HG03457 (cell line): ENCODE measurements around the gene NTRK3.

Experiments
- ATAC-seq: cut with Tn5 transposase; IDR thresholded peaks from one replicate; pipeline ENCODE4 v1.9.1; 2021; ENCODE audit warnings: moderate number of reproducible peaks; ENCODE audit not compliant: unreplicated experiment

The NTRK3 gene

DNA sequence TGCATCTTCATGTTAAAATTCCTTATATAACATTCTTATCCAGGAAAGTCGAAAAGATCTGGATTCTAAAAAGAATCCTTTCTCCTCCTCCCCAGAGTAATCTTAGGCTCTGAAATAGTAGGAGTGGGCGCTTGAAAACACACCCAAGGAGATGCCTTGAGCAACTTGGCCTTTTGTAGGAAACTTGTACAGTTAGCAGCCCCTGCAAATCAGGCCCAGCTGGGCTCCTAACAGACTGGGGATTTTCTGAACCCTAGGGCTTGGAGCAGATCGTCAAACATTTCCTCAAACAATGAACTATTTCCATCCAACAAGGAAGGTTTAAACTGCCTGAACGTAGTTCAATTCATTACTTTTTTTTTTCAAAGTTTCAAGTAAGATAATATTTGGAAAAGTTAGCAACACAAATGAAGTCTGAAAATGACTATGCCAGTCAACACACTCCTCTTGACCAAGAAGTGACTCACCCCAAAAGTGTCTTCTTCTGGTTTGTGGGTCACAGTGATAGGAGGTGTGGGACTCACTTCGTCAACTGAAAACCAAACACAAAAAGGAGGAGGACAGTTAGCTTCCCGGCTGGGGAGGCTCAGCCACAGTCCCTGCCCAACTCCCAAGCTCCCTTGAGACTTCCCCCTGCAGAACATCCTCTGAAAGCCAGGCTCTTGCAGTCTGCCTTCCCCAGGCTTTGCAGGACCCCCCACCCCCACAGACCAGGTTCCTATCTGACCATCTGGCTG lies 129.7 kb downstream of the NTRK3 start:
- no peak for ATAC-seq

DNA sequence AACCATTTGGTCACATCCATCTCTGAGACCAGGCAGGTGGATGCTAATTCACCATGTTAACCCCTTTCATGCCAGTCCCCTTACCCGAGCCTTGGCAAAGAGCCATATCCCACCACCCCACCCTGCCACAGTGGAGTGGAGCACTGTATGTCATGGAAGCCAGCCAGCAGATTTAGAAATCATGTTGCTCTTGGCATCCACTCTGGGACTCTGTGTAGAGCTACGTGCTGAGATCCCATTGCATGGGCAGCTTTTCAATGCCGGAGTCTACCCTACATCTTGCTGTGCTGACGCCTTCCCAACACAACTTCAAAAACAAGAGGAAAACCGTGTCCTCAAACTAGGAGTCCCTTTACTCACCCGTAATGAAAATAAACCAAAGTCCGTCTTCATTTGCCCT lies 131.0 kb downstream of the NTRK3 start:
- ATAC-seq = no peak

DNA sequence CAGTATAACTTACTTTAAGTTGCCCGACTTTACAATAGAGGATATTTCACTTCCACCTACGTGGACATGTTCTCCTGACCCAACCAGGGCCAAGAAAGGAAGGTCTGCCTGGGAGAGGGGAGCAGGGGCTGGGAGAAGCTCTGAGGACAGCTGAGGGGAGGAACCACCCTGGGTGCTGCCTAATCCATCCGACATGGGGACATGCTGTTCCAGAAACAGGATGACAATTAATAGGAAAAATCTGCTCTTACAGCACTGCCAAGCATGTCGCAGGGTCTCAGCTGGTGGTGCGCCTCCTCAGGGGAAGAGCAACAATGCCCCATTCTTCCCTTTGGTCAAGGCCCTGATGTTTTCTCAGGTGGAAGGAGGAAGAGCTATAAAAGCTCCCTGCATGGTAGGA lies 132.3 kb downstream of the NTRK3 start:
- ATAC-seq = no peak

DNA sequence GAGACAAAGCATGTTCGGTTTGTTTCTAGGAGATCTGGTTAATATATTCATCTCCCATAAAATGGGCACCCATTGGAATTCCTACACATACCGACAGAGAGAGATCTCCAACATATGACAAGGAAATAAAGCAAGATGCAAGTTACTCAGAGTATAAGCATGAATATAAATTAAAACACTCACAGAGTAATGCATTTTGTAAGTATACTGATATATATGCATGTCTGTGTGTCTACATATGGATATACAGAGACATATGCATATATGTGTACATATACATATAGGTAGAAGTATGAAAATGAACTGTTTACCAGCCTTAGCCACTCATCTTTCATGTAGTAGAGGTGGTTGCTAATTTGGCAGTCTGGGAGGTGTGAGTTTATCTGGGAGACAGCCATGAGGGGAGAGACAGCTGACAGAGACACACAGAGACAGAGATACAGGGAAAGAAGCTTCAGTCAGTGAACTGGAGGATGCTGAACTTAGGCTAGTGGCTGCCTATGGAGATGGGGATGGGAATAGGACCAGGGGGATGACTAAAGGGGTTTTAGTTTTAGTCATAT lies 134.5 kb downstream of the NTRK3 start:
- no peak for ATAC-seq

DNA sequence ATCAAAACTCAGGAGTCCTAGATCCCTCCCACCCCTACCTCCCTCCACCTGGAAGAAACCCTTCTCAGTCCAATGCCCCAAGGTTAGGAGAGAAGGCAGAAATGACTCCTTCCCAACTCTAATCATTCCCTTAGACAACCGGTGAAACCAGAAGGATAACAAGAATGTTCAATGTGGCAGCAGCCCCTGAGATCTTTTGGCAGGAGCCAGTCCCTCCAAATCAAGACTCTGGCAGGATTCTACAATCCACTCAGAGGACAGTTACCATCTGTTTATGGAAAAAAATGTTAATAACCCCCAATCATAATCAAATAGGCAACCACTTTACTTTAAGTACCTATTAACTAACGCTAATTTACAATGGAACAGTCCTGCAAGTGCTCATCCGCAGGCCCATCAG lies 136.5 kb downstream of the NTRK3 start:
- ATAC-seq = no peak

DNA sequence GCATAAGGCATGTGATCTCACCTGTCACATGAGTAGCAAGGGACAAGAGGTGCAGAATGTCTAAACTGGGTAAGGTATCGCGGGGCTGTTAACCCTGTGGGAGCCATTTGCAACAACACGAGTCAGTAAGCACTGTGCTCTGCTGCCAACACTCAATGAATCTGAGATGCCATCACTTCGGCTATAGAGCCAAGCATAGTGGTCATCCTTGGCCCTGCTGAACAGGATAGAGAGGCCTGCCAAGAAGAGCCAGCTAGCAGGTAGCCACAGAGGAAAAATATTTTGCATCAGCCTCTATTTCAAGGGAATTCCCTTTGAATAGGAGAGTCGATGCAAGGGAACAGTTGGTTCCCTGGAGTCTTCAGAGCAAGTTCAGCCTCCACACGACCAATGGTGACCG lies 137.8 kb downstream of the NTRK3 start:
- no peak for ATAC-seq

DNA sequence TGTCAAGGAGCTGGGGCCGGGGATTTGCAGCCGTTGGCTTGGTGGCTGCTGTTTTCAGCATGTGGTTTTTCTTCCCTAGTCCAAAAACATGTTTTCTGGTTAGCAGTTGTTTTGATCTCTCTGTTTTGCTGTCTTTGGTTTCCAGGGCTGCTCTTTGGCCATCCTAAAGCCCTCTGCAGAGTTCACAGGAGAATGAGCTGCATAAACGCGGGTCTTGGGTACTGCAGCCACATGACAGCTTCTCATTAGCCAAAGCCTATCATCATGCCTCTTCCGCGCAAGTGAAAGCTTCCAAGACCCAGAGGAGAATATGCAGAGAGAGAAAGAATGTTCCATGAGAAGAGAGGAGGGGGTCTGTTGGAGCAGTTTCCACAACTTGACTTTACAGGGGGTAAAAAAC lies 138.5 kb downstream of the NTRK3 start:
- ATAC-seq = no peak

DNA sequence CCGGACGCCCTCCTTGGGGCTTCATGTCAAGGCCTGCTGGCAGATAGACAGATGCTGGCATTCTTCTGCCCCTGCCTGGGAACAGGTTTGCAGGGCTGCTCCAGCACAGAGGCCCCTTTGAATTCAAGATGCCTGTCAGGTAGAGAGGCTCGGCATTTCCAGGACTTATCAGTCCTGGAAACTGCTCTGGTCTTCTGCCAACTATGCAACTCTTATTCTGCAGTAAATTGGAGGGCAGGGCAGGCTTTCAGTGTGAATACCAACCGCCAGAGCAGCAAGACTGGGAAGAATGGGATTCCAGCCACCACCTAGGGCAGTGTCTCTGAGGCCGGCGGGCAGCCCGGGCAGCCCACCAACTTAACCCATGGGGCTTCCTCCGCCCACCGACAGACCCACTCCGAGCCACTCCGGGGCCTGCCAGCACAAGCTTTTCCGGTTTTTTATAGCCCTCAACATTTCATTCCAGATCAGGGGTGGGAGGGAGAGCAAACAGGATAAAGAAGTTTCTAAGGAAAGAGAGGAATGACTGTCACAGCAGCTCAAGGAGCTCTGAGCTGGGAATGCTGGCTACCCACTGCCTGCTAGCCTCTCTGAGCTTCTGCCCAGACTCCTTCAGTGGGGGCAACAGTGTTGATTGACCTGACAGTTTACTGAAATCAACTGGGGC lies 140.9 kb downstream of the NTRK3 start:
- no peak for ATAC-seq

DNA sequence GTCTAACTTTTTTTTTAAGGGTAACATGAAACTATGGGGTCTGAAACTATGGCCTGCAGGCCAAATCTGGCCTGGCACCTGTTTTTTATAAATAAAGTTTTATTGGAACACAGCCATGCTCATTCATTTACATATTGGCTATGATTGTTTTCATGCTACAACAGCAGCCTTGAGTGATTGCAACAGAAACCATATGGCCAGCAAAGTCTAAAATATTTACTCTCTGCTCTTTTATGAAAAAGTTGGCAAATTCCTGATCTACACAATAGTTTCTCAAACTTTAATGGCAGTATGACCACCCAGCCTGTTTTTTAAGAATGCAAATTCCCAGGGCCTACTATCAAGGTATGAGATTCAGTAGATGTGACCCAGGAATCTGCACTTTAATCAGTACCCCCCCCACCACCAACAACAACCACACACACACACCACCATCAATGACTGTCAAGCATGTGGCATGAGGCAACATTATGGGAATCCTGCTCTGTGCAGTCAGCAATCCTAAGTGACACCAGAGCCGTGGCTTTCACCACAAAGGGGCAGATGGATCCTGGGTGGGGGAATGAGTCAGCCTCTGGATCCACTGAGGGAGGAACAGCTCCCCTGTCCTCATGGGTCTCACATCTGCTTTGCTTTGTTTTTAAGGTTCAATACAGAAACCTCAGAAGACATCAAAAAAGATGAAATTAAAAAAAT lies 142.8 kb downstream of the NTRK3 start:
- no peak for ATAC-seq

DNA sequence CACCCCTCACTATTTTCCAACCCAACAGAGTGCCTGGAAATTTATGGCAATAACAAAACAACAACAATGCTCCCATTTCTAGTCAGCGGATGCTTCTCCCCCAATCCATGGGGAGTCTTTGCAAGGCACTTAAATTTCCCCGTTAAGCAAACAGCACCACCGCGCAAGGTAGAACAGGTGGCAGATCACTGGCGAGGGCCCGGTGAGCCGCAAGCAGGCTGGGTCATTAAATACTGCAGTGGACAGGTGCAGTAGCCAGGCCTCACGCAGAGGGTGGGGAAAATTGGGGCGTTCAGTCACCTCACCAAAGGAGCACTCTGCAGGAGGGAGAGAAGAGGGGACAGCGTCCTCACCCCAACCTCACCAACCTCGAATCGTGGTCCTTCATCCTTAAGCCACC lies 147.5 kb downstream of the NTRK3 start:
- ATAC-seq = no peak

DNA sequence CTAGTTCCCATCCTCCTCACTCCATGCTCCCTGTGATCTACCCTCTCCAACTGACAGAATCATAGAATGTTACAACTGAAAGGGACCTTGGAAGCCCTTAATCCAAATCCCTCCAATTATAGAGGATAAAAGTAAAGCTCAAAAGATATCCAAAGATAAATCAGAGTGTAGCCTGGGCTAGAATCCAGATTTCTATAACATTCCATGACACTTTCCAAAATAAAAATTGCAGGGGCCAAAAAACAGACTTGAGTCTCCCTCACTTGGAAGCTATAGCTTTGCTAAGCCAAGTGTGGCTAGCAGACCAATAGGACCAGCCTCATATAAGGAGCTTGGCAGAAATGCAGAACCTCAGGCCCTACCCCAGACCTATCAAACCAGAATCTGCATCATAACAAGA lies 148.1 kb downstream of the NTRK3 start:
- no peak for ATAC-seq

DNA sequence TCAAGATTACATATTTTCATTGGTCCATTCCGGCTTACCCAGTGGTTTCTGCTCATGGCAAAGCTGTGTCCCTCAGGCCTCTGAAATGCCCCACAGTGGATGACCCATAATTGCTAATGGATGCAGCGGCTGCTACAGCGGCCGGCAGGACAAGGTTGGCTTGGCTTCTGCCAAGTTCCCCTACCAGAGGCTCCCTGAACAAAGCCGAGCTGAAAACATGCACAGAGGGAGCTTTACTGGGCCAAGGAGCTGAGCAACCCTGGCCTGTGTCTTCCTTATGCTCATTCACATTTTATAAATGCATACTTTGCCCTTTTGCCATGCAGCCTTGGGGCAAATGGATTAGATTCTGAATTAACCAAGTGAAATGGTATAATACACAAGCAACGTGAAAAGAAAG lies 150.5 kb downstream of the NTRK3 start:
- no peak for ATAC-seq

DNA sequence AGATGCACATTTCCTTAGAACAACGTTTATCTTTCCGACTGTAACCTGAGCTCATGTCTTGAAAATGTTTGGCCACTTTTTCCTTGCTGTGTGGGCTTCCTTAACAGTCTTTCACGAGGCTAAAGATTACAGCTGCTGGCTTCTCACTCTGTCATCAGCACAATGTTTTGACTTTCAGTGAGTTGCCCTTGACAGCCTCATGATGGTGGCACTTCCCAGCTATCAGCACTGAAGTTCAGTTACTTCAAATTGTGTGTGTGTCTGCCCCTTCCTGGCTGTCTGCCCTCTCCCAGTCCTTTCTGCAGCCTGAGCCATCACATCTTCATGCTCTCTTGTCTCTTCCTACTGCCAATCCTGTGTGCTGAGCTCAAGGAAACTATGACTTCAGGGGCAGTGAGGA lies 152.2 kb downstream of the NTRK3 start:
- no peak for ATAC-seq

DNA sequence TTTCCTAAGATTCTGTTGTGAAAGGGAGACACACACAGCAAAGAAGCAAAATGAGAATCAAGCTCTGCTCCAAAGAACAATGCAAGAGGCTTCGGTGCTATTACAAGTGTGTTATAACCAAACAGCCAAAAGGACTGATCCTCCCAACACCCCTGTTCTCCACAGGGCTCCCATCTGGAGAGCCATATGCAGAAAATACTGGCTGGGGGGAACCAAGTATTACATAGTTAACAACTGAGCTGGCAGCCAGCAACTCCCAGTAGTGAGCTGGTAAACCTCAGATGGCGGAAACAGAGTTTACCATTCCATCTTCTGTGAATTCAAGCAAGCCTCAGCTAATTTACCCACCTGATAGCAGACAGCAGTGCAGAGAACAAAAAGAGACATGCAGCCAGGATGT lies 156.4 kb downstream of the NTRK3 start:
- no peak for ATAC-seq

DNA sequence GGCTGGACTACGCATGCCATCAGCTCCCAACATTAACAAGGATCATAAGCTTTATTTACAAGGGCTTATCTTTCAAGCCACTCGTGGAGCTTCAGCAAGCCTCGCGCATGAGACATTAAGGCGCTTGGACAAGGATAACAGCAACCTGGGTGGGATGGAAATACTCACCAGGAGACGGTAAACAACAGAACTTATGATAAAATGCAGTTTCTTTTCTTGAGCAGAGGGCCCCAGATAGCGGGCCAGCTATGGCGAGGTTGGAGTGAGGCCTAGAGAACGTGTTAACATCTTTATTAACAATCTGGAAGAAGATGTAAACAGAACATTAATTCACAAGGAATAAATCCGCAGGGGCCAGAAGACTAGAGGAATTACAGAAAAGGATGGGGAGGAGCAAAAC lies 158.2 kb downstream of the NTRK3 start:
- no peak for ATAC-seq

DNA sequence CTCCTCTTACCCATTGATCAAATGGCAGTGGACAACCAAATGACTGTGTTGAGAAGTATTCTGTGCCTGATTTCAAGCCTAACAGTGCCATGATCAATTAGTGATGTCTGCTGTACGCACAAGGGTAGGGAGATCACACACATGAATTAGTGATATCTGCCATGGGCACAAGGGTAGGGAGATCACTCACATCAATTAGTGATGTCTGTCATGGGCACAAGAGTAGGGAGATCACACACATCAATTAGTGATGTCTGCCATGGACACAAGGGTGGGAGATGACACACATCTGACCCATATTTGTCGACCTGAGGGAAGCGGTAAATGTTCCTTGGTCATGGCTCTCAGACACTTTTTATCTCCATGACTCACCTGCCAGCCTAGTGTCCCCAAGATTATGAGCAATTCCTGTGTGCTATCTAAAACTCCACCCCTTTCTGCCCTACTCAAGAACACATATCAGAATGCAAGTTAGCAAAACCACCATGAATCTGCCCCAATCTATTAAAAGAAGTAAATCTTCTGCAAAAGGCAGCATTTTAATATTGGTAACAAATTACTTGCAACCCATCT lies 165.0 kb downstream of the NTRK3 start:
- ATAC-seq = no peak

DNA sequence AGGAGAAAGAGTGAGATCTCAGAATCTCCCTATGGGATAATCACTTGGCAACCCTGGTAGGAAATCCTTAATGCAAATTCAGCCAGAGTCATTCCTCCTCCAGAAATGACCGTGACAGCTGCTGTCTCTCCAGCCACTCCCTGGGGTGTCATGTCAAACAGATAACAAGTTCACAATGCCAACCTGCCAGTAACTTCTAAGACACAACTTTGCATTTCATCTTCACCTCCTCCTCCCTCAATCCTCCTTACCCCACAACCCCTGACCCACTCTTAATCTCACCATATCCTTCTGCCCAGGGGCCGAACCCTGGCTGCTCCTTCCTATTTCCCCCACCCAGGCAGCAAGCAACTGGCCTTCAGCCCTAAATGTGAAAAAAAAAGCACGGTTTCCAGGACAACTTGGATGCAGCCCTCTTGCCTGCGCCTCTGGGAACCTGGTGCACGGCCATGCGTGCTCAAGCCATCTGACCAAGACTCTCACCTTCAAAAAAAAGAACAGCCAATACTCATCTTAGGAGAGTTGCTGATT lies 166.0 kb downstream of the NTRK3 start:
- ATAC-seq = no peak

DNA sequence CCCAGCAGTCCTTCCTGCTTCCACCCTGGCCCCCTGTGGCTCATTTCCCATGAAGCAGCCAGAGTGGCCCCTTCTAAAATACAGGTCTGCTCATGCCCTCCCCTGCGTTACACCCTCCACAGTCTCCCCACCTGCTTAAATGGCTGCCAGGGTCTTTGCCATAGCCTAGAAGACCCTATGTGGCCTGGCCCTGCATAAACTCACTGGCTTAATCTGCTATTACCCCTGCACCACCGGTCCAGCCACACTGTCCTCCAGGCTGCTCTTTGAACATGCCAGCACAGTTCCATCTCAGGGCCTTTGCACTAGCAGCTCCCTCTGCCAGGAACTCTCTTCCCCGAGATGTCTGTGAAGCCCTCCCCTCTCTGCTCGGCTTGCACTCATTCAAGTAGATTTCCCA lies 166.8 kb downstream of the NTRK3 start:
- no peak for ATAC-seq

DNA sequence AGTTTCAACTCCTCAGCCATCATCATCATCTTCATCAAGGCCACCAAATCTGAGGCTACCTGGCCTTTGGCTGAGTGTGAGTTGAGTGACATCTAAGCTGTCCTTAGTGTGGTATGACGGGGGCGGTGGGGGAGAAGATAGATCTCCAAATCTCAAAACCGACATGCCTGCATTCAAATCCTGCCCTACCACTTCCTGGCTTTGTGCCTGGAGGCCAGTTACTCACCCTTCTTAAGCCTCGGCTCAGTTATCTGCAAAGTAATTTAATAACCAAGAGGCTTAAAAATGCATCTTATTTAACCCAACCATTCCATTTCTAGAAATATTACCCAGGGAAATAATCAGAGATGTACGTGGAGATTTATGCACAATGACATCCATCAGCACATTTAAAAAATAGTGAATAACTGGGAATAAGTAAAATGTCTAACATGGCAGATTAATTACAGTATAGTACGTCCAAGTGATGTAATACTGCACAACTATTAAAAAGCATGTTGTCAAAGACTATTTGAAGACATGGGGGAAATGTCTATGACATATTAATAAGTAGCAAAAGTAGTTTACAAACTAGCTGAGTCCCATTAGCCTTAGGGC lies 167.4 kb downstream of the NTRK3 start:
- no peak for ATAC-seq

DNA sequence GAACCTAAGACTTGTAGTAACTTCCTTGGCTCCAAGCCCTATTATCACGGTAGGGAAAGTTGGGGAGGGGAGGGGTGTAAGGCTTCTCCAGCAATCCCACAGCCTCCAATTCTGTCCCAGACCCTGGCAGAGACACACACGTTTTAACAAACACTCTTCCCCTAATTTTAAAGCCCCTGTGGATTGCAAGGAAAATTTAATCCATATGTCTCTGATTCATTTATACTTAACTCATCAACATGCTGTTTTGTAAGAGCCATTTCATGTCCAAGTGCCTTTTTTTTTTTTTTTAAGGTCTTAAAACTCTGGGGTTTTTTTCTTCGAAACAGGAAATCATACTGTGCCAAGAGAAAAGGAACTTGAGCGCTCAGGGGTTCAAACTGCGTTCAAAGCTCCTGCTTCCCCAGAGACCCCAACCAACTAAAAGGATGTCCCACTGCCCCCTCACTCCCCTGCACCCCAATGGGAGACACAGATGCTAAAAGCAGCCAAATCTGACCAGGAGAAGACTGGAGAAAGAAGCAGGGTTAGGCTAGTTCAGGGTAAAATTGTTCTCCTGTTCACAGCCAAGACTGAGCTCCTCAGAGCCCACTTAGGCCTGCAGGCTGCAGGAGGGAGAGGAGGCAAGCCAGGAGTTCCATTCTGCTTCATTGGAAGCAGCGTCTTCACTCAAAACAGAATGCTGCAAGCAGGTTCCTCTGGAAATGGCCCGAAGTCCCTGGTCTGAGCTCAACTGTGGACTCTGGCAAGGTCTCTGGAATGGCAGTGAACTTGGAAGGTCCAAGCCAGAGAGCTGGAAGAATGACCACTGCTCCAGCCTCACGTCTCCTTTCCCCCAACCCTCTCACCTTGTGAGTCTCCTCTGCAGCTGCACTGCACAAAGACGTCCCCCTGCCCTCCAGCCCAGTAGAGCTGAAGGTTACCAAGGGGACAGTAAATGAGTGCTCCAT lies 172.5 kb downstream of the NTRK3 start:
- ATAC-seq = no peak
